HG02938 (cell line): ENCODE results near the gene GSN.
A peak's percentile ranks its signal among the peaks of the same experiment; 100 is the strongest.

ENCODE experiments used
- ATAC-seq: cut with Tn5 transposase; IDR thresholded peaks from one replicate; pipeline ENCODE4 v1.9.1; 2021; ENCODE audit warnings: mild to moderate bottlenecking, moderate library complexity; ENCODE audit not compliant: unreplicated experiment

GSN gene

DNA sequence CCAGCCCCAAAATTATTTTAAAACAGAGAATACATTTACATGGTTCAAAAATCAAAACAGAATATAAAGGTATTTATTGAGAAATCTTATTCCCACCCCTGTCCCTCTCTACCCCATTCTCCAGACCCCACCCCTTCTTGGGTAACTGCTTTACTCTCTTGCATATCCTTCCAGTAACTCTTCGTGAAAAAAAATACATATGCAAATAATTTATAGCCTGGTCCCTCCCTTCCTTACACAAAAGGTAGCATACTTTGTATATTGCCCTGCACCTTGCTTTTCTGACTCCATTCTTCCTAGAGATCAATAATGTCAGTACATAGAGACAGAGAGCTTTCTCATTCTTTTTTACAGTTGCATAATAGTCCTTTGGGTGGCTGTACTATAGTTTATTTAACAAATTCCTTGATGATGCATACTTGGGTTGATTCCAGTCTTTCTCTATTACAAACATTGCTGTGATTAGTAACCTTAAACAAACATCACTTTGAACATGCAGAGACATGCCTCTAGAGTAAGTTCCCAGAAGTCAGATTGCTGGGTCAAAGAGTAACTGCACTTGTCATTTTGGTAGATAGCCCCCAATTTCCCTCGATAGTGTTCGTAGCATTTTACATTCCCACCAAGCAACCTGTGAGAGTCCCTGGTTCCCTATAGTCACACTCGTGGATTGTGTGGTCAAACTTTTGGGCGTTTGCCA lies 54.2 kb downstream of the GSN start:
- no peak for ATAC-seq

DNA sequence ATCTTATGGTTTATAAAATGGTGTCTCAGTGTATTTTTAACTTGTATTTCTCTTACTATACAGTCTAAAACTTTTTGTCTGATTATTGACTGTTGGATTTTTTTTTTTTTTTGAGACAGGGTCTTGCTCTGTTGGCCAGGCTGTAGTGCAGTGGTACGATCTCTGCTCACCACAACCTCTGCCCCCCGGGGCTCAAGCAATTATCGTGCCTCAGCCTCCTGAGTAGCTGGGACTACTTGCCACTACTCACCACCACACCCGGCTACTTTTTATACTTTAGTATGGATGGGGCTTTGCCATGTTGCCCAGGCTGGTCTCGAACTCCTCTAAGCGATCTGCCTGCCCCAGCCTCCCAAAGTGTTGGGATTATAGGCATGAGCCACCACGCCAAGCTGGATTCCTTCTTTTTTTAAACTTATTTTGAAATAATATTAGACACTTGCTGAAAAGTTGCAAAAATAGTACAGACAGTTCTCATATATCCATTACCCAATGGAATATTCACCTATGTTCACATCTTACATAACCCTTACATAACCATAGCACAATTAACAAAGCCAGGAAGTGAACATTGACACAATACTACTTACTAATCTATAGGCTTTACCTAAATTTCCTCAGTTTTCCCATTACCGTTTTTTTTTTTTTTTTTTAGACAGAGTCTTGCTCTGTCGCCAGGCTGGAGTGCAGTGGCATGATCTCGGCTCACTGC lies 54.9 kb downstream of the GSN start:
- ATAC-seq = no peak

DNA sequence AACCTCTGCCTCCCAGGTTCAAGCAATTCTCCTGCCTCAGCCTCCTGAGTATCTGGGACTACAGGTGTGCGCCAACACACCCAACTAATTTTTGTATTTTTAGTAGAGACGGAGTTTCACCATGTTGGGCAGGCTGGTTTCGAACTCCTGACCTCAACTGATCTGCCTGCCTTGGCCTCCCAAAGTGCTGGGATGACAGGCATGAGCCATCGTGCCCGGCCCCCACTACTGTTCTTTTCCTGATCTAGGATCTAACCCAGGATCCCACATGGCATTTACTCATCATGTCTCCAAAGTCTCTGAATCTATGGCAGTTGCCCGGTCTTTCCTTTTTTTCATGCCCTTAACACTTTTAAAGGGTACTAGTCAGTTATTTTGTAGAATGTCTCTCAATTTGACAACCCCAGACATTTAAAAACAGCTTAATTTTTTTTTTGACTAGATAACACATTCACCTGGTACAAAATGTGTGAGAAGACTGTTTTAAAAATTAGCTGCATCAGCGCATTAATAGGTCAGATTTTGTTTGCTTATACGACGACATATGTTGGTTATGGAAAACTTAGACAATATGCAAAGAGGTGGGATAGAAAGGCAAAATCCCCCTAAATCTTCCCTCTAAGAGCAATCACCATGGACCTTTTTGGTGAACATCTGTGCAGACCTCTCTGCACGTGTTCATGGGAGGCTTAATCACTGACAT lies 55.6 kb downstream of the GSN start:
- no peak for ATAC-seq

DNA sequence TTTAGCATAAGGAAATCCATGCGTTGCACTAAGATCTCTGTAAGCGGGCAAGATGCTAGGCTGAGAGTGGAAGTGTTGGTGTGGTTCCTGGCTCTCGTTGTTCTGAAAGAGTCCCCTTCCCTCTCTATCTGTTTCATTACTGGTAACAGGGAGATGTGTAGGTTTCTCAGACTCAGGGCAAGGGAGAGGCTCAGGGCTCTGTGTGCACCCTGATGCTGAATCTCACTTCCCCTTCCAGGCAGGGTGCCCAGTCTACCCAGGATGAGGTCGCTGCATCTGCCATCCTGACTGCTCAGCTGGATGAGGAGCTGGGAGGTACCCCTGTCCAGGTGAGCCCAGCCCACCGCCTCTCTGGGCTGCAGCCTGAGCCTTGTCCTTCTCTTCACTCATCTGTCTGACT lies 56.4 kb downstream of the GSN start:
- ATAC-seq = no peak

DNA sequence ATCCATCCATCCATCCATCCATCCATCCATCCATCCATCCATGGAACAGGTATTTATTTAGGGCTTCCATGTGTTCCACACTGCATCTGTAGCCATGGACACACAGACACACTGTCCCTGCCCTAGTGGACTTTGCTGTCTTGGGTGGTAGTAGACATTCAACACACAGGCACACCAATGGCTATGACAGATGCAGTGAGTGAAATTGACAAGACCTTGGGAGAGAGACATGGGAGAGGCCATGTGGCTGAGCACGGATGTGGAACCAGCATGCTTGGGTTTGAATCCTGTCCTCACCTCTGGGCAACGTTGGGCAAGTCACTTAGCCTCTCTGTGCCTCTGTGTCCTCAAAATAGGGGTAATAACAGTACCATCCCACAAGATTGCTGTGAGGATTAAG lies 56.8 kb downstream of the GSN start:
- no peak for ATAC-seq

DNA sequence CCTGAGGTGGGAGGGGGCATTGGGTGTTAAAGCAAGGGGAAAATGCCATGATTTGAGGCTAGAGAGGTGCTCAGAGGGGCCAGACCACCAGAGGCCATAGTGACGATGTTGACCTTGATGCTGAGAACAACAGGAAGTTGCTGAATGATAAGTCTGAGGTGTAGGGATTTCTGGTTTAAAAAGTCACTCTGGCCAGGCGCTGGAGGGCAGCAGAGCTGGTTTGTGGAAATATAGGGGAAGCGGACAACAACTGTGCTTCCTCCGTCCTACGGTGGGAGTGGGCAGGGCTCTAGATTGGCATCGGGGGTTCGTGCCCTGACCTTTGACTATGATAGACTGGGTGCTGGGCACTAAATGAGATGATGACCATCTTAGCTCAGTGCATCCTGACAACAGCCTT lies 57.4 kb downstream of the GSN start:
- ATAC-seq = no peak

DNA sequence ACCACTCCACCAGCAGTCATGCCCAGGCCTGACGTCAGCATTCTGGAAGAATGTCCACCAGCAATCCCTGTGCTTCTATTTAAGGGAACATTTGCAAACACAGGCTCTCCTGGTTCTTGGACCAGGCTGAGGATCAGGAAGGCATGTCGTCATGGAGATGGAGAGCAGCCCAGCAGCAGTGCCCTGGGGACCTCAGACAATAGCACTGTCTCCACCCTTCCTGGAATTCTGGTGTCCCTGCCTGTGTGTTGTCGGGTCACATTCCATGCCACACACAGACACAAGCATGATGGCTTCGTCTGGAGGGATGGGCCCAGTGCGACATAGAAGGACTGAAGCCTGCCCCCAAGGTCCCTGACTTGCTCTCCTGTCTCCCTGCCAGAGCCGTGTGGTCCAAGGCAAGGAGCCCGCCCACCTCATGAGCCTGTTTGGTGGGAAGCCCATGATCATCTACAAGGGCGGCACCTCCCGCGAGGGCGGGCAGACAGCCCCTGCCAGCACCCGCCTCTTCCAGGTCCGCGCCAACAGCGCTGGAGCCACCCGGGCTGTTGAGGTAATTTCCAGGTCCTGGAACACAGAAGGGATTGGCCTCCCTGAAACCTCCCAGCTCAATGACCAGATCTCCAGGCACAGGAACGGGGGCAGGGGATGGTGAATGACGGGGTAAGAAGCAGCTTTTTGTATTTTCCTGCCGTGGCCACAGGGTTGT lies 58.3 kb downstream of the GSN start:
- ATAC-seq = no peak

DNA sequence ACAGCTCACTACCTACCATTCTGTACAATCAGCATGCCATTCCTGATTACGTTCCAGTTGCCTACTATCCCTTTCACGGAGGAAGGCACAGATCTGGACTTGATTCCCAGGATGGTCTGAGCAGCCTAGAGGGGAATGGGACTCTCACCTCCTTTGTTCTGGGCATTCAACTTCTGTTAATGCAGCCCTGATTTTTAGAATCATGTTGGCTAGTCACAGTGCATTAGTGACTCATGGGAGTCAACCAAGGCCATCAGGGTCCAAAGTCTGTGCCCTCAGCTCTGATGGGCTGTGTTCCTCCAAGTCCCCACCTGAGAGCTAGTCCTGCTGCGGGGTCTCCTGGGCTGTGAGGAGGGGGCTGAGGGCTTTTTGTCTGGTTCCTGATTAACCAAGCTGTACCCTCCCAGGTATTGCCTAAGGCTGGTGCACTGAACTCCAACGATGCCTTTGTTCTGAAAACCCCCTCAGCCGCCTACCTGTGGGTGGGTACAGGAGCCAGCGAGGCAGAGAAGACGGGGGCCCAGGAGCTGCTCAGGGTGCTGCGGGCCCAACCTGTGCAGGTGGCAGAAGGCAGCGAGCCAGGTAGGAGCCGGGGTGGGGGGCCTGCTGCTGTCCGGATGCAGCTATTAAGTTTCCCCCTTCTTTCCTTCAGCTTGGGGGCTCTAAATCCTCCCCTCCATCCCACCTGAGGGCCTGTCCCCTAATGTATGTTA lies 59.1 kb downstream of the GSN start:
- ATAC-seq = no peak

DNA sequence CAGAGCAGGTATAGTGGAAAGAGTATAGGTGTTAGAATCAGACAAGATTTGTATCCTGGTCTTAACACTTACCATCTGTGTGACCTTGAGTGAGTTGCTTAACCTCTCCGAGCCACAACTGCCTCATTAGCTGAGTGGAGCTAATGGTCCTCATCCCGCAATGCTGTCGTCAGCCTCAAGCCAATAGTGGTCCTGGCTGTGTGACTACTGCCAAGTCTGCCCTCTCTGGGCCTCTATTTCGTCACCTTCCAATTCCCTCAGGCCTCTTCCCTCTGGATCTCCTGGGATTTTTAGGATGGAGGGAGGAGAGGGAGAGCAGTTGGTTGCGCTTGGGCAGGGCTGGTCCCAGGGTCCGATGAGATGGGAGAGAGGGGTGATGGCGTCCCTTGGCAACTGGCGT lies 60.5 kb downstream of the GSN start:
- no peak for ATAC-seq

DNA sequence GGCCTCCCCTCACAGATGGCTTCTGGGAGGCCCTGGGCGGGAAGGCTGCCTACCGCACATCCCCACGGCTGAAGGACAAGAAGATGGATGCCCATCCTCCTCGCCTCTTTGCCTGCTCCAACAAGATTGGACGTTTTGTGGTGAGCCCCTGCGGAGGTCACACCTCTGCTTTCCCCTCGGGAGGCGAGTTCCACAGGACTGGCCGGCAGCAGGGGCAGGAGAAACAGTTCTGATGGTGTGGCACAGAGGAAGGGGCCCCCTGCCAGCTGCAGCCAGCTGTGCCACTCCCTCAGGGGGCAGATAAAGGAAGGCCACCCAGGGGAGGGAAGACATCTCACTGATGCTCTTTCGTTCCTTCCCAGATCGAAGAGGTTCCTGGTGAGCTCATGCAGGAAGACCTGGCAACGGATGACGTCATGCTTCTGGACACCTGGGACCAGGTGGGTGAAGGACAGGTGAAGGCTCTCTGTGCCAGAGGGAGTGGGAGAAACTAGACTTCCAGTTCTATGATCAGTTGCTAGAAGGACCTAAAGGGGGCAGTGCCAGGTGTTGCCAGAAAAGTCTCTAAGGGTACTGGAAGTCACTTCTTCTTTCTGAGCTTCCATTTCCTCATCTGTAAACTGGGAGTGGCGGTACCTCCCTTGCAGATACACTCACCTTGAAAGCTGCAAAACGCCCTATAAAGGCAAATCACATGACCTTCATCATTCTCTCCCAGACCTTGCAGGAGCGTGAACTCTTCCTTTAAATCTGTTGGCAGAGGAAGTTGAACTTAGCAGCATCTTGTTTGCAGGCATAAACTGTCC lies 61.1 kb downstream of the GSN start:
- ATAC-seq = no peak

DNA sequence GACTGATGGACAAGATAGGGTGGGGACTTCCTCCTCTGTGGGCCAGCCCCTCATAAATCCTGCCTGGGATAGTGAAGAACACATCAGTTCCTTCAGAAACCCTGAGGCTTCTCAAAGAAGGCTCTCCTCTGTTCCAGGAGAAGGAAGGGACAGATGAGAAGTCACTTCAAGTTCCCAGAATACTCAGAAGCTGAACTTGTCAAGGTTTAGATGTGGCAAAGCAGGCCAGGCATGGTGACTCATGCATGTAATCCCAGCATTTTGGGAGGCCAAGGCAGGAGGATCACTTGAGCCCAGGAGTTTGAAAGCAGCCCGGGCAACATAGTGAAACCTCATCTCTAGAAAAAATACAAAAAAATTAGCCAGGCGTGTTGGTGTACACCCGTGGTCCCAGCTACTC lies 63.6 kb downstream of the GSN start:
- ATAC-seq = no peak

DNA sequence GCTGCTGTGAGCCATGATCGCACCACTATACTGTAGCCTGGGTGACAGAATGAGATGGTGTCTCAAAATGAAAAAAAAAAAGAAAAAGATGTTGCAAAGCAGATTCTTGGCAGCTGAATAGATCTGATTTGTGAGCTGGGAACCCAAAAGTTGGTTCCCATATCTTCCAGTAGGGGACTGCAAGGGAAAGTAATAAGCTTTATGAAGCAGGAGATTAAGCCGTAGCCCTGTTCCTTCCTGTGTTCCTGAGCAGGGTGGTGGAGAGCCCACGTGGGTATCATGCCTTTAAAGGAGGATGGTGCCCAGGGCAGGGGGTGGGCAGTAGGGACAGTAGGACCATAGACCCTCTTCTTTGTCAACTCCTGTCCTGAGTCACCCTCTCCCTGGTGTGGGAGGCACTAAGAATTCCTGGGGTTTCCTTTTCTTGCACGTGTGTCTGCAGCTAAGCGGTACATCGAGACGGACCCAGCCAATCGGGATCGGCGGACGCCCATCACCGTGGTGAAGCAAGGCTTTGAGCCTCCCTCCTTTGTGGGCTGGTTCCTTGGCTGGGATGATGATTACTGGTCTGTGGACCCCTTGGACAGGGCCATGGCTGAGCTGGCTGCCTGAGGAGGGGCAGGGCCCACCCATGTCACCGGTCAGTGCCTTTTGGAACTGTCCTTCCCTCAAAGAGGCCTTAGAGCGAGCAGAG lies 64.2 kb downstream of the GSN start:
- no peak for ATAC-seq

DNA sequence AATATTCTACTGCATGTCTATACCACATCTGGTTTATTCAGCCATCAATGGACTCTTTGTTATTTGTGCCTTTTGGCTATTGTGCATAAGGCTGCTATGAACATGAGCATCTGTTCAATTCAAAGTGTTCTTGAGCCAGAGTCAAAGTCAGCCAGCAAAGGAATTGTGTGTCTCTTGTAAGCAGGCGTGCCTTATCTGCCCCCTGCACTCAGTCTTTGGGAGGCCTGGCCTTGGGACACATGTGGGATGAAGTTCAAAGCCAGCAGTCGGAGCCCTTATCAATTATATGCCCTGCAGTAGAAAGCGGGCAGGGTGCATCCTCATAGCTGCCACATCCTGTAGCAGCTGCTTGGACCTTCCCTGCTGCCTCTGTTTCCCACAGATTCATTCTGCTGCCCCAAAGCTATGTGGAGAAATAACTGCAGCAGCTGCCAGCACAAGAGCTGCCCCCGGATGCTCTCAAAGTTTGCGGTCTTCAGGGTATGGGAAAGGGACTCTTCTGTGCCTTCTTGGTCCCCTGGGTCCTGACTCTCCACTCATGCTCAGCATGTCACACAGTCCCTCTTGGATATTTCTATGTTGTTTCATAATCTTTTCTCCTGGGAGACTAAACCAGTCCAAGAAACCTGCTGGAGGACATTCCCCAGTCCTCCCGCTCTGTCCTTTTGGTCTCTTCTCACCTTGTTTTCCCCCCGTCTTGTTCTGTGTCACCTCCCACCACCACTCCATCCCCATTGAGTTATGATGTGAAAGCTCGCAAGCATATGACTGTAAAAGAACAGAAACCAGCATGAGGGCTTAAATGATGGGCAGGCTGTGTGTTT lies 66.2 kb downstream of the GSN start:
- ATAC-seq = no peak

DNA sequence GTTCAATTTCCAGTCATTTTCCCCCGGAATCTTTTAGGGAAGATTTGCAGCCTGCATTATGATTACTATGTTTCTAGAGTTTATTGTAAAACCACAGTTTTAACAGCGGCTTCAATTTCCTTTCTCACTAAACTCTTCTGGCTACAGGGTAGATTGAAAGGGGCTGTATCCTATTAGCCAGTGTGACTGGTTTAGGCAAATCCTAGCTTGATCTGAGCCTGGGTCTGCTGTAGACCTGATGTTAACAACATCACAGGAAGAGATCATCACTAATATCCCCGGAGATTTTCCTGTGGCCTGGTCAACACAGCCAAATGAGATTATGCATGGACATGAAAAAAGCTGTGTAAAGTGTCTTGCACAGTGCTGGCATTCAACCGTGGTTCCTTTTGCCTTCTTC lies 68.7 kb downstream of the GSN start:
- ATAC-seq = no peak

DNA sequence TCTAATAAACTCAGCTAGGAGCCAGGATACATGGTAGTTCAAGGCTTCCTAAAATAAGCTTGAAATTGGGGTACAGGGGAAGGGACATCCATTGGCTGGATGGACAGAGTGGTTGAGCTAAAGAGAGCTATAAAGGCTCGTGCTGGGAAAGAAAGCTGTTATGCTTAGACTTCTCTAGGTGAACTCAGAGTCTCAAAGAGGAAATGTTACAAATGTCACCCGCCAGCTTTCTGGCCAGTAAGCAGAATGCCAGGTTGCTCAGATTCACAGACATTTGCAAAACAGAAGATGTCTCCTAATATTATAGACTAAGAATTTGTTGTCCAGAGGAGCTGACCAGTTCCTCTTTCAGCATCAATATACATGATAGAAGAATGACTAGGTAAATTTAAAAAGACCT lies 71.5 kb downstream of the GSN start:
- ATAC-seq = no peak

DNA sequence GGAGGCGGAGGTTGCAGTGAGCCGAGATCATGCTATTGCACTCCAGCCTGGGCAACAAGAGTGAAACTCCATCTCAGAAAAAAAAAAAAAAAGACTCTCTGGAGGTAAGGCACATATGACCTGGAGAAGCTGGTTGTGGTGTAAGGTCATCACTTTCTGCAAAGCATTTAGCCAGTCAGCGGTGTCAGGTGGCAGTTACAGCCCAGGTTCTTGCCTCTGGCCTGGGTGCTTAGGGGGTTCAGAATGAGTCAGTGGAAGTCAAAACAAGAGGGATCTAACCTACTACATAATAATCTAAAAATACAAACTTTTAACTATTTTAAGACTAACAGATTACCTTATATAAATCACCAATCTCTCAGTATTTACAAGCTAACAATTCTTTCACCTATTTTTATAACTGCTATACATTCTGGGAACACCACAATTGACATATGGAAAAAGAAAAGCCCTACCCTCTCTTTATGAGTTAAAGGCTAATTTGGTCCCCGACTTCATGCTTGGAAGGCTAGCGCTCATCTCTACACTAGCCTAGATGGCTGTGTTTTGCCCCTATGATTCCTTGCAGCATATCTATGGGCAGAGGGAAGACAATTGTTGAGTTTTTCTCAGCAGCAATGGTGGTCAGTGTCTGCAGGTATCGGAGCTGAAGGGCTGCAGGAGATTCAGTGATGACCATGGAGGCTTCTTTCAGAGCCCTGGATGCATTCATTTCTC lies 72.9 kb downstream of the GSN start:
- ATAC-seq = peak; percentile 91

DNA sequence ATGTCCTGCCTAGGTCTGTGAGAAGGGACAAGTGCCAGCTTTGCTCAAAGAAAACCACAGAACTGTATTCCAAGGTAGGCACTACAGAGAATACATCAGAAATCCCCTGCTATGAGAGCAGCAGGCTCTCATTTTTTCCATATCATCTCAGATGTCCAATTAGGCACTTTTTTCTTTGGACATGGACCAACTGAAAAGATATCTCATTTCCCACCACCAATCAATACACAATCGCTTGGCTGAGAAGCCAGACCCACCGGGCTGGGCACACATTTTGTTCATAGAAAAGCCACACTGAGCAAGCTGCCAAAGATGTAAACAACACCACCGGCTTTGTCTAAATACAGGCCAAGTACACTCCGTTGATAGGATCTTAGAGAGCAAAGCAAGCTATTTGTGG lies 76.2 kb downstream of the GSN start:
- ATAC-seq = no peak

DNA sequence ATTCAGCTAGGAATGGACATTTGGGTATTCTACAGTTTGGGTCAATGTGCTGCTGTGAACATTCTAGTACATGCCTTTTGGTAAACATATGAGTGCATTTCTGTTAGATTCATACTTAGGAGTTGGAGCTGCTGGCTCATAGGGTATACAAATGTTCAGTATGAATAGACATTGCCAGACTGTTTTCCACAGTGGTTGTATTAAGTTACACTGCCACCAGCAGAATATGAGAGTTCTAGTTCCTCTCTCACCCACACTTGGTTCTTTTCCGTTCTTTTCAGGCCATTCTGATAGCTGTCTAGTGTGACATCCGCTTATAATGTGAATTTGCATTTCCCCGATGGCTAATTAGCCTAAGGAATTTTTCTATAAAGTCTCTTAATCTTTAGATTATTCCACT lies 77.1 kb downstream of the GSN start:
- no peak for ATAC-seq
